ENCODE results near the gene NLRP8.

DNA sequence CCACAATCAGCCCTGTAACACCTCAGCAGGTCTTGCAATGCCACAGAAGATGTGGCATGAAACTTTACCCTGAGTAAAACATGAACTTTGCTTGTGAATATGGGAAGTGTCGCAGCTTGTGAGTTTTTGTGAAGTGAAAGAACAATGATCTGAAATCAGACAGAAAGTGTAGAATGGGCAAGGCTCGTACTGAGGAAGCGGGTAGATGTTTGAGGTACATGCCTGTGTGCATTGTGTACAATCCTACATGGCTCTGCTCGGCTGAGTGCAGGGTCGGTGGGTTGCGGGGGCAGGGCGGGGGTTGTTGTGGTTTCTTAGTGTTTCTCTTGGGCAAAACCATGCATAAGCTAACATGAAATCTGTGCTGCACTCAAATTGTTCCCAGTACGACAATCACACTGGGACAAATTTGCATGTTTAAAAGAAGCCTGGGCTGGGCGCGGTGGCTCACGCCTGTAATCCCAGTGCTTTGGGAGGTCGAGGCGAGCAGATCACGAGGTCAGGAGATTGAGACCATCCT lies 16.6 kb upstream of the NLRP8 start:
- TF ChIP-seq GATA2 (IDR thresholded peaks at IDR 0.05; ENCODE audit: low read depth, low read length), result no peak
- no peak for TF ChIP-seq GATA3 (IDR thresholded peaks at IDR 0.05; ENCODE audit: low read depth, low read length)

Data from SH-SY5Y (cell line).